OCI-LY7 (cell line): Measurements from ENCODE around the gene TXNDC2. TPM values are rescaled to one million over a fixed set of nuclear protein-coding genes. Genes with fewer than 3 reads are reported as not detected.

Experiments used
- BruUV-seq: library from RNA; stranded (reverse); fragments of 400-500 nt; replicated peaks from 2 replicates; lab custom pipeline; 2021; lab: Mats Ljungman, UMichigan
- CTCF ChIA-PET: fragments of 300-600 bp; sonication (Branson Sonifier 250); formaldehyde crosslinking; loops from one replicate; lab custom pipeline; 2022; ENCODE audit warnings: antibody characterized with exemption; ENCODE audit not compliant: unreplicated experiment; lab: Charles Lee
- POLR2A ChIA-PET: fragments of 300-600 bp; sonication (Branson Sonifier 250); formaldehyde crosslinking; loops from one replicate; lab custom pipeline; 2022; ENCODE audit warnings: antibody characterized with exemption; lab: Charles Lee
- DNase-seq: peaks from one replicate; pipeline ENCODE4 v3.0.0-alpha.2; 2015; ENCODE audit warnings: low spot score
- H2AFZ ChIP-seq: fragments of 200-600 bp; sonication (generic), shearing (Covaris generic); 2 replicates; pipeline ENCODE4 v1.6.1; 2014; ENCODE audit warnings: mild to moderate bottlenecking, antibody characterized with exemption, low read length, moderate library complexity
- H3K27ac ChIP-seq: fragments of 200-600 bp; sonication (generic); 2 replicates; pipeline ENCODE4 v1.5.1; 2014; ENCODE audit warnings: mixed run types, low read depth, mild to moderate bottlenecking, moderate library complexity, low read length, inconsistent platforms; ENCODE audit not compliant: poor library complexity, severe bottlenecking
- H3K36me3 ChIP-seq: fragments of 200-600 bp; sonication (generic); 2 replicates; pipeline ENCODE4 v1.6.1; 2014; ENCODE audit warnings: mild to moderate bottlenecking, antibody characterized with exemption, low read length, moderate library complexity, mixed read lengths; ENCODE audit not compliant: insufficient read depth
- H3K4me1 ChIP-seq: fragments of 200-600 bp; sonication (generic); 2 replicates; pipeline ENCODE4 v1.5.1; 2014; ENCODE audit warnings: mild to moderate bottlenecking, low read length; ENCODE audit not compliant: insufficient read depth, poor library complexity, severe bottlenecking
- H3K4me2 ChIP-seq: fragments of 200-600 bp; sonication (generic); 2 replicates; pipeline ENCODE4 v1.6.1; 2014; ENCODE audit warnings: mild to moderate bottlenecking, low read length
- H3K4me3 ChIP-seq: fragments of 200-600 bp; sonication (generic); 2 replicates; pipeline ENCODE4 v1.5.1; 2014; ENCODE audit warnings: mild to moderate bottlenecking, low read depth, low read length; ENCODE audit not compliant: poor library complexity, severe bottlenecking
- H3K79me2 ChIP-seq: fragments of 200-600 bp; sonication (generic); 2 replicates; pipeline ENCODE4 v1.6.1; 2016; ENCODE audit warnings: low read depth, mild to moderate bottlenecking, low read length, moderate library complexity, mixed read lengths; ENCODE audit not compliant: insufficient read depth
- H3K9me2 ChIP-seq: fragments of 200-600 bp; sonication (generic); 2 replicates; pipeline ENCODE4 v1.6.1; 2016; ENCODE audit warnings: mild to moderate bottlenecking, low read length, mixed read lengths; ENCODE audit not compliant: insufficient read depth
- H3K9me3 ChIP-seq: fragments of 200-600 bp; sonication (generic); 2 replicates; pipeline ENCODE4 v1.6.1; 2014; ENCODE audit warnings: mild to moderate bottlenecking, mixed run types, low read length, mixed read lengths
- H4K20me1 ChIP-seq: fragments of 200-600 bp; sonication (generic); 2 replicates; pipeline ENCODE4 v1.6.1; 2014; ENCODE audit warnings: mild to moderate bottlenecking, antibody characterized with exemption, low read length, moderate library complexity, mixed read lengths; ENCODE audit not compliant: insufficient read depth
- EZH2phosphoT487 ChIP-seq: fragments of 200-600 bp; sonication (generic); IDR thresholded peaks from 2 replicates; pipeline ENCODE4 v1.6.1; 2018; ENCODE audit warnings: low read depth, borderline replicate concordance, mild to moderate bottlenecking, mixed run types, antibody characterized with exemption, low read length, moderate library complexity, mixed read lengths
- intact Hi-C: fragments of 100-400 bp; cut with micrococcal nuclease; formaldehyde crosslinking; loops from one replicate; pipeline ENCODE4 v1.10.0; 2022; ENCODE audit not compliant: unreplicated experiment
- total RNA-seq, 2 experiments: library from RNA; depleted of rRNA in 1 of 2; stranded (reverse); fragments of >200 nt in 1 of 2; shearing (Covaris generic) in 1 of 2; gene quantifications; 2 replicates each; pipeline ENCODE4 v1.2.3, GENCODE V29; 2014 to 2022
- TF ChIP-seq, protein P1 (sequence below): fragments of 200-600 bp; sonication (generic); conservative IDR thresholded peaks from 2 replicates; pipeline ENCODE4 v1.5.1; 2014; ENCODE audit warnings: mild to moderate bottlenecking, antibody characterized with exemption, low read length, moderate library complexity, mixed read lengths

TXNDC2 gene
- total RNA-seq, 2 experiments from 2014 or later, result not detected

- Histone ChIP-seq H3K4me3 (no peak overlapping the region), H3K9me2 (no peaks in the 10 kb centered on the region), H3K36me3 (no peaks in the 10 kb centered on the region), H4K20me1 (no peaks in the 10 kb centered on the region), H3K4me1 (peaks cover 6% of the 10 kb centered on the region), H3K79me2 (no peaks in the 10 kb centered on the region), H3K9me3 (no peaks in the 10 kb centered on the region), H2AFZ (no peak overlapping the region), H3K4me2 (no peak overlapping the region), H3K27ac (no peak overlapping the region)
- TF ChIP-seq, protein P1, sequence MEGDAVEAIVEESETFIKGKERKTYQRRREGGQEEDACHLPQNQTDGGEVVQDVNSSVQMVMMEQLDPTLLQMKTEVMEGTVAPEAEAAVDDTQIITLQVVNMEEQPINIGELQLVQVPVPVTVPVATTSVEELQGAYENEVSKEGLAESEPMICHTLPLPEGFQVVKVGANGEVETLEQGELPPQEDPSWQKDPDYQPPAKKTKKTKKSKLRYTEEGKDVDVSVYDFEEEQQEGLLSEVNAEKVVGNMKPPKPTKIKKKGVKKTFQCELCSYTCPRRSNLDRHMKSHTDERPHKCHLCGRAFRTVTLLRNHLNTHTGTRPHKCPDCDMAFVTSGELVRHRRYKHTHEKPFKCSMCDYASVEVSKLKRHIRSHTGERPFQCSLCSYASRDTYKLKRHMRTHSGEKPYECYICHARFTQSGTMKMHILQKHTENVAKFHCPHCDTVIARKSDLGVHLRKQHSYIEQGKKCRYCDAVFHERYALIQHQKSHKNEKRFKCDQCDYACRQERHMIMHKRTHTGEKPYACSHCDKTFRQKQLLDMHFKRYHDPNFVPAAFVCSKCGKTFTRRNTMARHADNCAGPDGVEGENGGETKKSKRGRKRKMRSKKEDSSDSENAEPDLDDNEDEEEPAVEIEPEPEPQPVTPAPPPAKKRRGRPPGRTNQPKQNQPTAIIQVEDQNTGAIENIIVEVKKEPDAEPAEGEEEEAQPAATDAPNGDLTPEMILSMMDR, result no peak
- TF ChIP-seq EZH2phosphoT487, result no peak
- intact Hi-C loops, result no loop called here
- POLR2A ChIA-PET, result interaction anchor here (0.6 kb wide), 1 partner anchor 1979 kb away, joined by 3 read pairs; no protein-coding TSS in a partner anchor
- DNase-seq, result no peak
- no TSS peak for BruUV-seq
- CTCF ChIA-PET, result no interaction called here
Observed at GRCh38 chr18:9867071-9867594, 18.6 kb upstream of the TXNDC2 start.

DNA sequence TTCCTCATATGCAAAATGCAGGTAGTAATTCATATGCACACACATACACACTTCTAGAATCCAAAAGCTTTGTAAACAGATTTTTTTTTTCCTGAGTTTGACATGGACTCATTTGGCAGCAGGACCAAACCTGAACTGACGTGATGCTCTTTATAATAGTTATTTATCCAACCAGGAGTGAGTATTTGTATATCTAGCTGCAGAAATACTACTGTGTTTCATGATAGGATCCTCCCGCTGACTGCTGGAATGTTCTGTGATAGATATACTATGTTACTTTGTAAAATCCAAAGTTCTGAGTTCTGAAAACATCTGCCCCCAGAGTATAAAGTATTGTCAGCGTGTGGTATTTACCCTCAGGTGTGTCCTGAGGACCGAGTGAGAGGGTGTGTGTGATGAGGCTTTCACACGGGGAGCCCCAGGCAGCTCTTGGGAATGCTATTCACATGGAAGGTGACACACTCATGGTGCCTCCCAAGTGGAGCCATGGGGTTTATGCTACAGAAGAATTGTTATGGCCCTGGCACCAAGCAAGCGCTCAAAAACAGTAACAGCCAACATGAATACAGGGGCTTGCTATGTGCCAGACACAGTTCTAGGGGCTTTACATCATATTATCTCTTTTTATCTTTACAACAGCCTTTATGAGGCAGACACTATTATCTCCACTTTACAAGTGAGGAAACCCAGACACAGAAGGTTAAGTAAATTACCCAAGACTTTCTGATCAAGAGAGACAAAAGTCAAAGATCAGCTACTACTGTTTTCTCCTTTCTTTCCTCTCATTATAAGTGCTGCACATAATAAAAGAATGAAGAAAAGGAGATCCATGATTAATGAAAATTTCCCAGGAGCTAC lies 16.7 kb upstream of the TXNDC2 start:
- H4K20me1 ChIP-seq, result no peaks in the 10 kb centered on the region
- H3K4me3 ChIP-seq, result no peak overlapping the region
- TF ChIP-seq, protein P1, result no peak
- TF ChIP-seq EZH2phosphoT487, result no peak
- no peak overlapping the region for H2AFZ ChIP-seq
- no peaks in the 10 kb centered on the region for H3K9me2 ChIP-seq
- H3K4me1 ChIP-seq, result peaks cover 6% of the 10 kb centered on the region
- no peaks in the 10 kb centered on the region for H3K36me3 ChIP-seq
- POLR2A ChIA-PET, result interaction anchor here (0.6 to 1.3 kb wide), 4 partner anchors 8 to 104 kb away, joined by 3 to 6 read pairs (median 4); partner anchors contain the start of gene VAPA
- intact Hi-C loops, result no loop called here
- CTCF ChIA-PET, result no interaction called here
- no peak overlapping the region for H3K27ac ChIP-seq
- H3K4me2 ChIP-seq, result no peak overlapping the region
- DNase-seq, result no peak
- BruUV-seq, result no TSS peak
- H3K79me2 ChIP-seq, result no peaks in the 10 kb centered on the region
- no peaks in the 10 kb centered on the region for H3K9me3 ChIP-seq
